GM12891 (cell line): ENCODE results near the gene CD209.

Source experiments
- PAX5 ChIP-seq: IDR thresholded peaks from 2 replicates; pipeline ENCODE4 v1.6.1; 2011; ENCODE audit warnings: low read length, moderate library complexity, mild to moderate bottlenecking; ENCODE audit not compliant: insufficient read depth, severe bottlenecking
- POLR2A ChIP-seq: IDR thresholded peaks from 2 replicates; pipeline ENCODE4 v1.6.1; 2011; ENCODE audit warnings: low read depth, low read length, control low read depth
- POLR2AphosphoS5 ChIP-seq: IDR thresholded peaks from 2 replicates; pipeline ENCODE4 v1.6.1; 2011; ENCODE audit warnings: low read depth, low read length, control low read depth
- SPI1 ChIP-seq: IDR thresholded peaks from 2 replicates; pipeline ENCODE4 v1.6.1; 2011; ENCODE audit warnings: low read depth, low read length, control low read depth
- TAF1 ChIP-seq: IDR thresholded peaks from 2 replicates; pipeline ENCODE4 v1.6.1; 2011; ENCODE audit warnings: low read depth, low read length, control low read depth

- TF ChIP-seq SPI1 (no peak), POLR2A (no peak), TAF1 (no peak), POLR2AphosphoS5 (no peak), PAX5 (no peak)
Measured at GRCh38 chr19:7703332-7703731, 44.0 kb downstream of the CD209 start.
